ENCODE measurements around the gene RPH3AL. TPM values are rescaled to one million over a fixed set of nuclear protein-coding genes. Genes with fewer than 3 reads are reported as not detected.

Gene RPH3AL
- total RNA-seq, 4 donors from 2014 or later: 9.9 to 44.7 (median 21.5) TPM

DNA sequence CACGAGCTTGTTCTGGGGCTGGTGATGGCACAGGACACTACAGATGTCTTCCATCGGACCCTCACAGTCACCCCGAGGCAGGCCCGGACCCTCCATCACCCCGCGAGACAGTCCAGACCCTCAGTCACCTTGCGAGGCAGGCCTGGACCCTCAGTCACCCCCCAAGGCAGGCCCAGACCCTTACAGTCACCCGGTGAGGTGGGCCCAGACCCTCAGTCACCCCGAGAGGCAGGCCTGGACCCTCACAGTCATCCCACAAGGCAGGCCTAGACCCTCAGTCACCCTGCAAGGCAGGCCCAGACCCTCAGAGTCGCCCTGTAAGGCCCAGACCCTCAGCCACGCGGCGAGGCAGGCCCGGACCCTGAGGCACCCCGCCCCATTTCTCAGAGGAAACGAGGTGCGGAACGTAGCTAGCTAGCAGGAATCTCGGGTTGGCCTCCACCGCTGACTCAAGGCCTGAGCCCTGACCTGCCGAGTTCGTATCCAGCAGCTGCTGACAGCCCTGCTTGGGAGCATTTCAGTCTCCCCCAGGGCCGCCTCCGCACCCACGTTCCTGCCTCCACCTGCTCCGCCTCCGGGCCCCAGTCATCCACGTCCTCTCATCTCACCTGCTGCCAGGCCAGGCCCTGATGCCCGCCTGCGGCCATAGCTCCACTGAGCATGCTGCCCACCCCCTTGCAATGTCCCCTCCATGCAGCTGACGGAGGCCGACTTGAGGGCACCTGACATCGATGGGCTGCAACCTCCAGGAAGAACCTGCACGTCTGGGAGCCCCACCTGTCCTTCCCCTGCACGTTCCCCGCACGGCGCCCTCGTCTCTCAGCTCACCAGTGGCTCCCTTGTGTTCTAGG, 28.7 kb downstream of the RPH3AL start:
- TF ChIP-seq, protein P1, sequence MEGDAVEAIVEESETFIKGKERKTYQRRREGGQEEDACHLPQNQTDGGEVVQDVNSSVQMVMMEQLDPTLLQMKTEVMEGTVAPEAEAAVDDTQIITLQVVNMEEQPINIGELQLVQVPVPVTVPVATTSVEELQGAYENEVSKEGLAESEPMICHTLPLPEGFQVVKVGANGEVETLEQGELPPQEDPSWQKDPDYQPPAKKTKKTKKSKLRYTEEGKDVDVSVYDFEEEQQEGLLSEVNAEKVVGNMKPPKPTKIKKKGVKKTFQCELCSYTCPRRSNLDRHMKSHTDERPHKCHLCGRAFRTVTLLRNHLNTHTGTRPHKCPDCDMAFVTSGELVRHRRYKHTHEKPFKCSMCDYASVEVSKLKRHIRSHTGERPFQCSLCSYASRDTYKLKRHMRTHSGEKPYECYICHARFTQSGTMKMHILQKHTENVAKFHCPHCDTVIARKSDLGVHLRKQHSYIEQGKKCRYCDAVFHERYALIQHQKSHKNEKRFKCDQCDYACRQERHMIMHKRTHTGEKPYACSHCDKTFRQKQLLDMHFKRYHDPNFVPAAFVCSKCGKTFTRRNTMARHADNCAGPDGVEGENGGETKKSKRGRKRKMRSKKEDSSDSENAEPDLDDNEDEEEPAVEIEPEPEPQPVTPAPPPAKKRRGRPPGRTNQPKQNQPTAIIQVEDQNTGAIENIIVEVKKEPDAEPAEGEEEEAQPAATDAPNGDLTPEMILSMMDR (IDR thresholded peaks at IDR 0.05): no peak
- no peak for TF ChIP-seq POLR2A (IDR thresholded peaks at IDR 0.05)
- no peak for DNase-seq
- Histone ChIP-seq H3K27ac (no peak overlapping the region), H3K4me1 (no peaks in the 10 kb centered on the region), H3K9me3 (no peaks in the 10 kb centered on the region), H3K27me3 (no peaks in the 10 kb centered on the region), H3K4me3 (no peak overlapping the region), H3K36me3 (no peaks in the 10 kb centered on the region)
- intact Hi-C loops (cut with DNase I; ENCODE audit: low total_unique reads): no loop called here

DNA sequence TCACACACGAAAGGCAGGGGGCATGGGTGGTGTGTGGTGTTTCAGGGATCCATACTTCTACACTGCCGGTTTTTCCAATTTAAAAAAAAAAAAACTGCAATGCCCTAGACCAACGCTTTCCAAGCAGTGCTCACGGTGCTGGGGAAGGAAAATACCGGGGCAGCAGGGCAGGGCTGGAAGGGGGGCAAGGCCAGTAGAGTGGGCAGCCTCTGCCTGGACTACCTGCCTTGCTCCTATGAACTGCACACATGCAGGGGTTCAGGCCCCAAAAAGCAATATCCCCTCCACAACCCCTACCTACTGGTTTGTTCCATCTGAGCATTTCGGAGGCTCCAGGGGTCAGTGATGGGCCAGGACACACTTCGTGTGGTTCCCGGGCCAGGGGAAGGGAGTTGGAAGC, 29.4 kb downstream of the RPH3AL start:
- no peaks in the 10 kb centered on the region for H3K9me3 ChIP-seq
- no peaks in the 10 kb centered on the region for H3K4me1 ChIP-seq
- no peak for DNase-seq
- H3K4me3 ChIP-seq: no peak overlapping the region
- H3K36me3 ChIP-seq: no peaks in the 10 kb centered on the region
- intact Hi-C loops (cut with DNase I; ENCODE audit: low total_unique reads): no loop called here
- no peaks in the 10 kb centered on the region for H3K27me3 ChIP-seq
- TF ChIP-seq, protein P1 (IDR thresholded peaks at IDR 0.05): no peak
- no peak for TF ChIP-seq POLR2A (IDR thresholded peaks at IDR 0.05)
- H3K27ac ChIP-seq: no peak overlapping the region

DNA sequence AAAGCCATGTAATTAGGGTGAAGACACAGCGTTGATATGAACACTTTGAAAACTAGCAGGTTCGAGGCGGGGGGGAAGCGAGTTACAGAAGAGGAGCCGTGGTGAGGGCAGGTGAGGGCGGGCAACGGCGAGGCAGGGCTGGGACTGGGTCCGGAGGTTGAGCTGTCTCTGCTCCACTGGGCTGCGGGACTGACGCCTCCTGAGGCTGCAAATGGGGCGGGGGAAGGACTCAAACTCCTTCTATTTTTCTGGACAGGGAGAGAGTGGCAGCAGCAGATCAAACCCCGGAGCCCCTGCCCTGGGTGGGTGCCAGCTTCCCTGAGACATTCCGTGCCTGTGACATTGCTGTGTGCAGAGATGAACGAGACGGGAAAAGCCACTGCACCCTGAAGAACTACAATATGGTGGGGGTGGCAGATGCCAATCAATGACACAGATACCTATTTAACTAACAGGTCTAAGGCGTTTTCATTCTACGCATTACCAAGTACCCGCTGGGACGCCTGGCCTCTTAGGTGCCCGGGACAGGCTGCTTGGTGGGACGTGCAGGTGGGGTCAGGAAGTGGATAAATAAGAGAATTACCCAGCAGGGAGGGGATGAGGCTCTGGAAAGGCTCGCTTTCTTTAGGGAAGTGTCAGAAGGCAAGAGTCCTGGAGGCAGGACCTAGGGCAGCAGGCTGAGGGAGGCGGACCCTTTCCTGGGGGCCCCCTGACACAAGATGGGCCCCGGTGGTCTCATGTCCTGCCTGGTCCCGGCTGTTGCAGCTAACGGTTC, 30.4 kb downstream of the RPH3AL start:
- DNase-seq: no peak
- no peak overlapping the region for H3K27ac ChIP-seq
- H3K4me3 ChIP-seq: no peak overlapping the region
- no peak for TF ChIP-seq POLR2A (IDR thresholded peaks at IDR 0.05)
- TF ChIP-seq, protein P1 (IDR thresholded peaks at IDR 0.05): no peak
- H3K27me3 ChIP-seq: no peaks in the 10 kb centered on the region
- H3K36me3 ChIP-seq: no peaks in the 10 kb centered on the region
- no peaks in the 10 kb centered on the region for H3K4me1 ChIP-seq
- H3K9me3 ChIP-seq: no peaks in the 10 kb centered on the region
- intact Hi-C loops (cut with DNase I; ENCODE audit: low total_unique reads): no loop called here

DNA sequence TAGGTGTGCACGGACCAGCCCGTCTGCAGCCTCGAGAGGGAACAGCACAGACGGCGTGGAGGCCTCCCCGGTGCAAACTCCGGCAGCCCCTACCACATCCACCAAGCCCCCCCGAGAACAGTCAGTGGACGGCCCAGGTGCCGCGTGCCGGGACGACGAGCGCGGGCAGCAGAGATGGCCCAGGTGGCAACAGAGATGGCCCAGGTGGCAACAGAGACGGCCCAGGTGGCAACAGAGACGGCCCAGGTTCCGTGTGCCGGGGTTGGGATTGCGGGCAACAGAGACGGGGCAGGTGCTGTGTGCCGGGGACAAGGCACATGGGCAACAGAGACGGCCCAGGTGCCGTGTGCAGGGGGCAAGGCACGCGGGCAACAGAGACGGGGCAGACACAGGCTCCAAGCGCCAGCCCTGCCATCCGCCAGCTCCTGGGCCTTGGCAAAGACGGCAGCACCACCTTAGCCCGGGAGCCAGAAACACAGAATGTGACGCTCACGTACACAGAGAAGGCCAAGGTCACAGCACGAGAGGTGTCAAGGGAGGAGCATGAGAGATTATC, 31.1 kb downstream of the RPH3AL start:
- intact Hi-C loops (cut with DNase I; ENCODE audit: low total_unique reads): no loop called here
- no peak overlapping the region for H3K27ac ChIP-seq
- no peaks in the 10 kb centered on the region for H3K36me3 ChIP-seq
- no peak overlapping the region for H3K4me3 ChIP-seq
- no peaks in the 10 kb centered on the region for H3K4me1 ChIP-seq
- DNase-seq: no peak
- H3K9me3 ChIP-seq: no peaks in the 10 kb centered on the region
- TF ChIP-seq, protein P1 (IDR thresholded peaks at IDR 0.05): no peak
- no peak for TF ChIP-seq POLR2A (IDR thresholded peaks at IDR 0.05)
- no peaks in the 10 kb centered on the region for H3K27me3 ChIP-seq
